Ishikawa (cell line): ENCODE data around the gene NPTN.

Experiments
- CEBPB ChIP-seq: IDR thresholded peaks from 2 replicates; pipeline ENCODE4 v1.6.1; 2012
- CREB1 ChIP-seq: IDR thresholded peaks from 2 replicates; pipeline ENCODE4 v1.6.1; 2012; ENCODE audit warnings: low read depth
- EGR1 ChIP-seq: IDR thresholded peaks from 2 replicates; pipeline ENCODE4 v1.6.1; 2012
- EP300 ChIP-seq: IDR thresholded peaks from 2 replicates; pipeline ENCODE4 v1.6.1; 2012; ENCODE audit warnings: borderline replicate concordance
- FOXM1 ChIP-seq: IDR thresholded peaks from 2 replicates; pipeline ENCODE4 v1.6.1; 2012; ENCODE audit warnings: low read depth, borderline replicate concordance
- MAX ChIP-seq: IDR thresholded peaks from 2 replicates; pipeline ENCODE4 v1.6.1; 2012
- NFIC ChIP-seq: IDR thresholded peaks from 2 replicates; pipeline ENCODE4 v1.6.1; 2012
- RAD21 ChIP-seq: IDR thresholded peaks from 2 replicates; pipeline ENCODE4 v1.6.1; 2012; ENCODE audit warnings: low read depth
- TAF1 ChIP-seq: IDR thresholded peaks from 2 replicates; pipeline ENCODE4 v1.6.1; 2012; ENCODE audit warnings: low read depth, mild to moderate bottlenecking
- TCF12 ChIP-seq: IDR thresholded peaks from 2 replicates; pipeline ENCODE4 v1.6.1; 2012; ENCODE audit warnings: low read depth
- TEAD4 ChIP-seq: IDR thresholded peaks from 2 replicates; pipeline ENCODE4 v1.6.1; 2012
- YY1 ChIP-seq: IDR thresholded peaks from 2 replicates; pipeline ENCODE4 v1.6.1; 2012; ENCODE audit warnings: low read depth
- ZBTB7A ChIP-seq: IDR thresholded peaks from 2 replicates; pipeline ENCODE4 v1.6.1; 2012; ENCODE audit warnings: low read depth
- TF ChIP-seq, protein P1 (sequence below): IDR thresholded peaks from 2 replicates; pipeline ENCODE4 v1.6.1; 2012; ENCODE audit warnings: low read depth, mild to moderate bottlenecking
- TF ChIP-seq, protein P2 (sequence below): IDR thresholded peaks from 2 replicates; pipeline ENCODE4 v1.6.1; 2012

NPTN gene

DNA sequence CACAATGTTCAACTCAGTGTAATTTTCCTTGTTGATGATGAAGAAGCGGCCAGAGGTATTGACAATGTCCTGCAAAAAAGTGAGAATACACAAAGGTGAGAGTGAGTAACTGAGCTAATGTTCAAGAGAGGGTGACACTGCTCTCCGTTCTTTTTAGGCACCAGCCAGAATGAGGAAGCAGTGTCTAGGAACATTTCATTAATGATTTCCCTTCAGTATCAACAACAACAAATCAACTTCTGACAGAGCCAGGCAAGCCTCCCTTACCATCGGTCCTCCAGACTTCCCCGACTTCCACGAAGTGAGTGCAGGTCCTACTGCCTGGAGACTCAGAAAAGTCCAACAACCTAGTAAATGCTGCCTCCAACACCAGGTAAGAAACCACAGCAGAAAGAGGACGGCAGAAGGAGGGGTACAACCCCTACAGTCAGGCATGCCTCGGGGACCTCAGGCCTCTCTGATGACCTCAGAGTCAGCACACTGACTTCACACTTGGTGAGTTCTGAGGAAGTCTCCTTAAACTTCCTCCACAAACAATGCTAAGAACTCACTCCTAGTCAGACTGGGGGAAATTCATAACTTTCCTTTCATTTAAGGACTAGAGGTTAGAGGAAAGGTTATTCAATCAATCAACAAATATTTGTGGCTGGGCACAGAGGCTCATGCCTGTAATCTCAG lies 62.7 kb downstream of the NPTN start:
- no peak for TF ChIP-seq EP300
- TF ChIP-seq TEAD4: no peak
- TF ChIP-seq, protein P1, sequence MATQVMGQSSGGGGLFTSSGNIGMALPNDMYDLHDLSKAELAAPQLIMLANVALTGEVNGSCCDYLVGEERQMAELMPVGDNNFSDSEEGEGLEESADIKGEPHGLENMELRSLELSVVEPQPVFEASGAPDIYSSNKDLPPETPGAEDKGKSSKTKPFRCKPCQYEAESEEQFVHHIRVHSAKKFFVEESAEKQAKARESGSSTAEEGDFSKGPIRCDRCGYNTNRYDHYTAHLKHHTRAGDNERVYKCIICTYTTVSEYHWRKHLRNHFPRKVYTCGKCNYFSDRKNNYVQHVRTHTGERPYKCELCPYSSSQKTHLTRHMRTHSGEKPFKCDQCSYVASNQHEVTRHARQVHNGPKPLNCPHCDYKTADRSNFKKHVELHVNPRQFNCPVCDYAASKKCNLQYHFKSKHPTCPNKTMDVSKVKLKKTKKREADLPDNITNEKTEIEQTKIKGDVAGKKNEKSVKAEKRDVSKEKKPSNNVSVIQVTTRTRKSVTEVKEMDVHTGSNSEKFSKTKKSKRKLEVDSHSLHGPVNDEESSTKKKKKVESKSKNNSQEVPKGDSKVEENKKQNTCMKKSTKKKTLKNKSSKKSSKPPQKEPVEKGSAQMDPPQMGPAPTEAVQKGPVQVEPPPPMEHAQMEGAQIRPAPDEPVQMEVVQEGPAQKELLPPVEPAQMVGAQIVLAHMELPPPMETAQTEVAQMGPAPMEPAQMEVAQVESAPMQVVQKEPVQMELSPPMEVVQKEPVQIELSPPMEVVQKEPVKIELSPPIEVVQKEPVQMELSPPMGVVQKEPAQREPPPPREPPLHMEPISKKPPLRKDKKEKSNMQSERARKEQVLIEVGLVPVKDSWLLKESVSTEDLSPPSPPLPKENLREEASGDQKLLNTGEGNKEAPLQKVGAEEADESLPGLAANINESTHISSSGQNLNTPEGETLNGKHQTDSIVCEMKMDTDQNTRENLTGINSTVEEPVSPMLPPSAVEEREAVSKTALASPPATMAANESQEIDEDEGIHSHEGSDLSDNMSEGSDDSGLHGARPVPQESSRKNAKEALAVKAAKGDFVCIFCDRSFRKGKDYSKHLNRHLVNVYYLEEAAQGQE: no peak

DNA sequence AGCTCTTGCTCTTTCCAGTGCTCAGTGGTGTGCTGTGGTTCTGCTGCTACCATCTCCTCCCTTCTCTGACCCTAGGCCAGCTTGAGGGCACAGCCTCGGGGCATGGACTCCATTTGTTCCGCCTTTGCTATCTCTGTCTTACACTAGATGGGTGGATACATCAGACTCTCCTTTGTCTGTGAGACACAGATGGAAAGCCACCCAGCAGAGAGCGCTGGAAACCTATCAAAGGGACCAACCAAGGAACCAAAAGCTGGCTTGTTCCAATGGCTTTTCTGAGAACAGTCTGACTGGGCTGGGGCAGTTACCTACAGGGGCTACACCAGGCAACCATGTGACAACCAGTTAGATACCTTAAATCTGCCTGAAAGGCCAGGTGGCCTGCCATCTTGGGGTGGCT lies 63.8 kb downstream of the NPTN start:
- TF ChIP-seq FOXM1 (no peak), RAD21 (no peak), MAX (no peak), CREB1 (no peak), ZBTB7A (no peak), YY1 (no peak), TAF1 (no peak), CEBPB (no peak), TEAD4 (no peak), NFIC (no peak), EP300 (no peak), EGR1 (no peak), TCF12 (no peak)
- TF ChIP-seq, protein P2, sequence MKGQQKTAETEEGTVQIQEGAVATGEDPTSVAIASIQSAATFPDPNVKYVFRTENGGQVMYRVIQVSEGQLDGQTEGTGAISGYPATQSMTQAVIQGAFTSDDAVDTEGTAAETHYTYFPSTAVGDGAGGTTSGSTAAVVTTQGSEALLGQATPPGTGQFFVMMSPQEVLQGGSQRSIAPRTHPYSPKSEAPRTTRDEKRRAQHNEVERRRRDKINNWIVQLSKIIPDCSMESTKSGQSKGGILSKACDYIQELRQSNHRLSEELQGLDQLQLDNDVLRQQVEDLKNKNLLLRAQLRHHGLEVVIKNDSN: no peak
- TF ChIP-seq, protein P1: no peak

GRCh38 chr15:73568564-73569280 lies 64.5 kb downstream of the NPTN start:
- TF ChIP-seq EP300 (no peak), ZBTB7A (no peak)

- TF ChIP-seq ZBTB7A (no peak), YY1 (no peak), TEAD4 (no peak), EGR1 (no peak), NFIC (no peak), MAX (no peak), RAD21 (no peak), TCF12 (no peak), CEBPB (no peak)
- TF ChIP-seq, protein P2: no peak
- TF ChIP-seq, protein P1: no peak
These were observed 66.2 kb downstream of the NPTN start for GRCh38 chr15:73567020-73567419.

DNA sequence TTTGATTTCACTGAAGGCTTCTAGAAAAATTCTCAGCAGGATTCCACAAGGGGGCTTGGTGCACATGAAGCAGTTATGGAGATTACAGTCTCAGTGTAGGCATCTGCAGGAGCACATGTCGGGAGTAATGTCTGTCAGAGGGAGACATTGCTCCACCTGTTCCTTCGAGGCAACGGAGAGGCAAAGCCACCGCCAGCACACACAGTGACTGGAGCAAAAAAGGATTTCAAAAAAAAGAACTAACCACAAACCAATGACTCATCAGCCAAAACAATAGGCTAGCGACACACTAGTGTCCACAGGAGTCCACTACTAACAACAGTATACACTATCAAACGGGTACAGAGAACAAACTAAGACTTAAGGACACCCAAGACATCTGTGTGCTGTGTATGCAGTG lies 68.9 kb downstream of the NPTN start:
- TF ChIP-seq MAX (peak; percentile 54; the same call in 1 of the 2 replicates), RAD21 (no peak), TCF12 (no peak), CREB1 (no peak)
- TF ChIP-seq, protein P2: no peak
